H4 (cell line): ENCODE data around the gene RPS25. TPM values are rescaled to one million over a fixed set of nuclear protein-coding genes. Genes with fewer than 3 reads are reported as not detected.
A peak's percentile ranks its signal among the peaks of the same experiment; 100 is the strongest.
"Not testable (repeated sequence)": the region's sequence is repeated elsewhere in the genome, so short reads cannot be mapped to it uniquely, and the experiment has no call there.

Experiments
- DNase-seq: peaks from one replicate; pipeline ENCODE4 v3.0.0-alpha.2; 2015; ENCODE audit warnings: low spot score
- total RNA-seq: library from RNA; depleted of rRNA; stranded (reverse); fragments of >200 nt; shearing (Covaris generic); gene quantifications from 2 replicates; pipeline ENCODE4 v1.2.3, GENCODE V29; 2014

The RPS25 gene
- total RNA-seq, 1 experiment from 2014 or later = 3,660 TPM

DNA sequence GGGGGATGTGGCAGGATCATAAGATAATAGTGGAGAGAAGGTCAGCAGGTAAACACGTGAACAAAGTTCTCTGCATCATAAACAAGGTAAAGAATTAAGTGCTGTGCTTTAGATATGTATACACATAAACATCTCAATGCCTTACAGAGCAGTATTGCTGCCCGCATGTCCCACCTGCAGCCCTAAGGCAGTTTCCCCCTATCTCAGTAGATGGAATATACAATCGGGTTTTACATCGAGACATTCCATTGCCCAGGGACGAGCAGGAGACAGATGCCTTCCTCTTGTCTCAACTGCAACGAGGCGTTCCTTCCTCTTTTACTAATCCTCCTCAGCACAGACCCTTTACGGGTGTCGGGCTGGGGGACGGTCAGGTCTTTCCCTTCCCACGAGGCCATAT is 21.3 kb upstream of the RPS25 start:
- not testable (repeated sequence) for DNase-seq

DNA sequence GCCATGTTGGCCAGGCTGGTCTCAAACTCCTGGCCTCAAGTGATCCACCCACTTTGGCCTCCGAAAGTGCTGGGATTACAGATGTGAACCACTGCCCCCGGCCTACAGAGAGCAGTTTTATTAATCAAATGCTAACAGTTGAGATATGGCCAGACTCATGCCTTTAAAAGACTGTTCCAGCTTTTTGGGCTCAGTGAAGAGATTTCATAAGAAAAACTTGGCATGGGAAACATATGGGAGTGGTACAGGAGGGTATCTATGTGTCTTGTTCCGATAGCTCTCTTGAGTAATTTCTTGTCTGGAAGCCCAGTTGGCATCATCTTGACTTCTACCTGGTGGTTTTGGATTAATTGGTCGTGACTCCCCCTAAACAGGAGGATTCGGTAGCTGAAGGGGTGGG is 20.7 kb upstream of the RPS25 start:
- no peak for DNase-seq

DNA sequence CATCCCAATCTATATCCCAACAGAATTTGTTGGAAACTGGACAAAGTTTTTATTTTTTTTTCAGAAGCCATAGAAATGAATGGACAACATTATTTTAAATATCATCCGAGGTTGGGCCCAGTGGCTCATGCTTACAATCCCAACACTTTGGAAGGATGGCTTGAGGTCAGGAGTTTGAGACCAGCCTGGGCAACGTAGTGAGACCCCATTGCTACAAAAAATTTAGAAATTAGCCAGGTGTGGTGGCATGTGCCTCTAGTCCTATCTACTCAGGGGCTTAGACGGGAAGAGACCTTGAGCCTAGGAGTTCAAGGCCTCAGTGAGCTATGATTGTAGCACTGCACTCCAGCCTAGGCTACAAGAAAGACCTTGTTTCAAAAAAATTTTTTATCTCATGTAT is 16.7 kb upstream of the RPS25 start:
- DNase-seq = no peak

DNA sequence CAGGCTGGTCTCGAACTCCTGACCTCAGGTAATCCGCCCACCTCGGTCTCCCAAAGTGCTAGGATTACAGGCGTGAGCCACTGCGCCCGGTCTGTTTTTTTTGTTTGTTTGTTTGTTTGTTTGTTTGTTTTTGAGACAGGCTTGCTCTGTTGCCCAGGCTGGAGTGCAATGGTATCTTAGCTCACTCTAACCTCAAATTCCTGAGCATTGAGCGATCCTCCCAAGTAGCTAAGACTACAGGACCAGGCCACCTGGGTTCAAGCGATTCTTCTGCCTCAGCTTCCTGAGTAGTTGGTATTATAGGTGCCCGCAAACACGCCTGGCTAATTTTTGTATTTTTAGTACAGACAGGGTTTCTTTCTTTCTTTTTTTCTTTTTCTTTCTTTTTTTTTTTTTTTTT is 15.3 kb upstream of the RPS25 start:
- DNase-seq = not testable (repeated sequence)

DNA sequence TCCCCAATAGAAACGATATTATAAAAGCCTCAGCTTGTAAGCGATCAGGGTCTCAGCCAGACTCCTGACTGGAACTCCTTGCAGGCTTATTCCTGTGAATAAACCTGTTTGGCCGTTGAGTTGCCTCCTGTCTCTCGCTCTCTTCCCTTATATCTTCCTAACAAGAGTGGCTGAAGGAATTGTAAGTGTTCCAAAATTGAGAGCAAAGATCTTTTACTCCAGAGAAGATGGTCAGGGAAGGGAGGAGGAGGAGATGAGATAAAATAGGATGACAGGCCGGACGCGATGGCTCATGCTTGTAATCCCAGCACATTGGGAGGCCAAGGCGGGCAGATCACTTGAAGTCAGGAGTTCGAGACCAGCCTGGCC is 13.8 kb upstream of the RPS25 start:
- no peak for DNase-seq

DNA sequence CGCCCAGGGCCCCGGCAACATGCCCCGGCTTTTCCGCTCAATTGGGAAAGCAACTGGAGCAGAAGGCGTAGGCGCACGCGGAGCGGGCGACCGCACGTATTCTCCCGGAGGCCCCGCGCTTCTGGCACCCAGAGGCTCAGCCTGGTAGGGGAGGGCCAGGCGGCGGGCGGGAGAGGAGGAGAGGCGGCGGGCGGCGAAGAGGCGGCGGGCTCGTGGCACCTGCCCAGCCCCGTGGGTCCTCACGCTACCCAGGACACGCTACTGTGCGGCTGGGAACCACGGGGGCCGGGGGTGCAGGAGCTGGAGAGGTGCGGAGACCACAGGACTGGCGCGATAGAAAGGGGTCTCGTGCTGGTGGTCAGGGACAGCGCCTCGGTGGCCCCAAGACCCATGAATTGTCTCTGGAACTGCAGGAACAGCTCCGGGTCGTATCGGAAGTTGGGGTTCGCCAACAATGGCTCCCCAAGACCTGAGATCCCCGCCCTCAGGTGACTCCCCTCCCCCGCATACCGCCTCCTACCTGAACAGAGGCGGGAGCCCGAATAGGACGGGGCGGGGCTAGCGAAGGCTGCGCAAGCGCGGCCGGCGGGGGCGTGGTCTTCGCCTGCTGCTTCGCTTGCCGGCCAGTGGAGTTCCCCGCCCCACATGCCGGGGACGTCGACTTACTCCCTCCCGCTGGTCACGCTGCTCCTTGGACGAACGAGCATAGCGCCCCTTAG is 12.3 kb upstream of the RPS25 start, which contains the start of gene SLC37A4:
Gene SLC37A4, minus strand, starts transcription at position 549 of the 719 bp plus-strand sequence.
- DNase-seq = peak; percentile 98

DNA sequence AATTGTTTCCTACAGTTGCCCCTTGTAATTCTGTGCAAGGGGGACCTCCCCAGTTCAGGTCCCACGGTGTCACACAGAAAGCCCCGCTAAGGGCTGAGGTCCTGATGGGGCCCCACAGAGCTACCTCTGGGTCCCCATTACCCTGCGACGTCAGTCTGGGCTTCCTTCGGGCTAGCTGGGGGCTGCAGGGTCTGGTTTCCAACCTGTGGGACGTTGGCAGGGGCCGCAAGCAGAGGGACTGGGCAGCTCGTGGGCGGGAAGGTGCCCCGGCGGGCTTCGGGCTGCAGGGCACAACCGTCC is 11.8 kb upstream of the RPS25 start:
- no peak for DNase-seq

DNA sequence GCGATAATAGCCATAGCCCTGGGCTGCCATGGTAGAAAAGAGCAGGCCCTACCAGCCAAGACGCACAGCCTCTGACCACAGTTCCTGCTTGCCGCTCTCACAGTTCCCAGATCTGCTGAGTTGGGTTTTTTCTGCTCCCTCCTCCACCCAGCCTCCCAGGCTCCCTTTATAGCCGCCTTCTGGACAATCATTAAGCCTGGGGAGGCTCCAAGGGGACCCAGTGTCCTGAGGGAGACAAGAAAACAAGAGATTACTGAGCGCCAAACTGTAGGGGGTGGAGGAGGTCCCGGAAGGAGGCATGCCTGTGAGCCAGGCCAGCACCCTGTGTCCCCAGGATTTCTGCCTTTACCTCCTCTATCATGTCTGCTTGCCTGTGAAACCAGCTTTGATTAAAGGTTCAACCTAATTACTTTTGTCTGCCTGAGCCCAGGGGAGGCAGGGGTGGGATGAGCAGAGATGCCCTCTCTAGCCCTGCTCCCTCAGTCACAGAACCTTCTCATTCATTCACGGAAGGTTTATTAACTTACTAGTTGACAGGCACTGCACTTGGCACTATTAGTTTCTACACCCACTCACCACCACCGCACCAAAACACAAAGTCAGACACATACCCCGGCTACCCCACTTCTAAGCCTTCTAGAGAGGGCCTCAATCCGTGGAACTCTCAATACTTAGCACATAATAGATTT is 11.3 kb upstream of the RPS25 start:
- no peak for DNase-seq

DNA sequence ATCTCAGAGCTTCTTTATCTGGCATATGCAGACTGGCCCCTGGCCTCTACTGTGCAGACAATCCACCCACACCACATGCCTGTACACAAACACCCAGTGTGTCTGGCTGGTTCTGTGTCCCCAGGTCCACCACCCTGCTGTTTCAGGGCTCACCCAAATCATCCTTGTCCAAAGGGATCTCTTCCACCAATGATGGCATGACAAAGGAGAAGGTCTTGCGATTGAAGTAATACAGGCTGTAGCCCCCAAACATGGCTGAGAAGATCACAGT is 10.9 kb upstream of the RPS25 start:
- DNase-seq = no peak

DNA sequence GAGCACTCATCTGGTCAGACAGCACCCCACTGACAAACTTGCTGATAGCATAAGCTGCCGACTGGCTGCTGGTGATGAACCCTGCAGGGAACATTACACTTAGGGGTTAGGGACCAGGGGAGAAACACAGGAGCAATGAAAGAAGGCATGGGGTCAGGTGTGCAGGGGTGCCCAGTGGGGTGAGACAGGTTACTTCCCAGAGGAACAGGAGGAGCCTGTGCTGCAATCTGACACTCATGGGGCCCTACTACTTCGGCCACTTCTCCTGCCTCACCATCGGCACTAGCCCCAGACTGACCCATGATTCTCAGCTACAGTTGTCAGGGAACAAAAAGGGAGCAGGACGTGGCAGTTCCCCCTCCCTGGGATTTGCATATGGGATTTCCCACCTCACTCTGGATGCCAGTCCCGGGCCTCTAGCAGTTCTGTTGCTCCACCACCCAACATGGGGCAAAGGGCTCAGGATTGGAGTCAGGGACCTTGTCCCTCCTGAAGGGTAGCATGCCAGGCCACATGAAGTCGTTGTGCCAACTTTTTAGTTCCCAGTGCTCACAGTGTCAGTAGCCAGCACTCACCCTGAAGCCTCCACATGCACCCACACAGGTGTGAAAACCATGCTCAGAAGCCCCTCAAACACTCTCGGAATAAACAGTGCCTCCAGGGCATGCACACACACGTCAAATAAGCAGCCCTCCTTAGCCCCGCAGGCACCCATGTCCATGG is 10.4 kb upstream of the RPS25 start:
- no peak for DNase-seq

DNA sequence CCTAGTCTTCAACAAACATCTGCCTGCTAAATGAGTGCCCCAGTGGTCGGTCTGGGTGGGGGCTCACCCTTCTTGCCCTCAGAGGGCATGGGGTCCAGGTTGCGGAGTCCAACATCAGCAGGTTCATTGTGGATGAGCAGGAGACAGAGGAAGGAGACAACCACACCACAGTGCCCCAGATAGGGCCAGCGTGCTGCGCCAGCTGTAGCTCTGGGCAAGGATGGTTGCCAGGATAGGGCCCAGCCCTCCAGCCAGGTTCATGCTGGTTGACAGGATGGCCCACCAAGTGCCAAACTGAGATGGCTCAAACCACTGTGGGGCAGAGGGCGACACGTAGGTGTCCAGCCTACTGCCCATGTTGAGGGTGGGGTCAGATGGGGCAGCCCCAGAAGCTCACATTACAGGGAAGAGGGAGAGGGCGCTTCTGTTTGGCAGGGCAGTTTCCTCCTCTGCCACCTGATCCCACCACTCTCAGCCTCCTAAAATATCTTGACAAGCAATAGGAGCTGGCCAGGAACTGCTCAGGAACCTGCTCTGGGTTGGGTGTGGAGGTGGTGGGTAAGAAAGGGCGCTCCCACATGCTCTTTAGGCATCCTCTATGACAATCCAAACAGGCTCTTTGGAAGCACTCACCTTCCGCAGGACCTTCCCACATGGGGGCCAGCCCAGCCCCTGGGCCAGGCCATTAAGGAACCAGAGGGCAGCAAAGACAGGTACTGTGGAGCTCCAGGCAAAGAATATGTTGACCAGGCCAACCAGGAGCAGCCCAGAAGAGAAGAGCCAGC is 9.6 kb upstream of the RPS25 start:
- DNase-seq = no peak

DNA sequence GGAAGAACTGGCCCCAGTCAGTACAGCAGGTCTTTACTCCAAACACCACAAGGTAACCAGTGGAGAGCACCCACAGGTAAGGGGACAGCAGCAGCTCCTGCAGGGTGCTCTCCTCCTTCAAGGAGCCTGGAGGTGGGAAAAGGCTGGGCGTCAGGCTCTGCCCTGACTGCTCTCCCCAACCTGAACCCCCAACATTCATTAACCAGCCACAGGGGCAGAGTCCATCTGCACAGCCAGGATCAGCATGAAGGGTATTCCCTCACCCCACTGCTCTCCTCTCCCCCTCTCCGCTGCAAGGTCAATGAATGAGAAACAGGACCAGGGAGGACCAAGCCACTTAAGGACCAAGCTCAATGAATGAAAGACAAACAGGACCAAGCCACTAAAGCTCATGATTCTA is 8.8 kb upstream of the RPS25 start:
- DNase-seq = no peak

DNA sequence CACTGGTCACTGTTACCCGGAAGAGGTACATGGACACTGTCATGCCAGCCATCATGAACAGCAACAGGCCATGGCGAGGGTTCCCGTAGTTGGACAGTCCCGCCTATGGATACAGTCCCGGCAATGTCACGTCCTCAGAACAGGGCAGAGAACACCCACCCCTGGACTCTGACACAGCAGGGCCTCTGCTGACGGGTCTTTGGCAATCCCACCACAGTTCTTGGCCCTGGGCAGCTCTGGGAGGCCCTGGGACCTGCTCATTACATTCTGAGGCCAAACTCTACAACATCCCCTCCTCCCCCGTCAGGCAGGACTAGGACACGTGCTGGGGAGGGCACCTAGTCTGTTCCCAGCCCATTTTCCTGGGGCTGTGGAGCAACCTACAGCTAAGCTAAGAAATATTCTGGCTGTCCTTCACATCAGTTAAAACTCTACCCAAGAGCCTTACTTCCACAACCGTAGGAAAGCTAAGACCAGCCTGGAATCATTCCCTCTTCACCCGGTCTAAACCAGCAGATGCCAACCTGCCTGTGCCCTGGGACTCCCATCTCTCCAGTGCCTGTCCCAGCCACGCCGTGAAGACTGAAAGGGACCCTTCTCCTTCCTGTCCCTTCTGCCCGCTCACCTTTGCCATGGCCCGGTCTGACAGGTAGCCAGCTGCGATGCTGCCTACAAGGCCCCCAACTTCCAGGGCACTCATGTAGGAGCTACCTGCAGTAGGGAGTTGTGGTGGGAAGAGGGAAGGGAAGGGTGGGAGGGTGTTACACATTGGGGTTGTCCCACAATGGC is 8.0 kb upstream of the RPS25 start:
- DNase-seq = no peak

DNA sequence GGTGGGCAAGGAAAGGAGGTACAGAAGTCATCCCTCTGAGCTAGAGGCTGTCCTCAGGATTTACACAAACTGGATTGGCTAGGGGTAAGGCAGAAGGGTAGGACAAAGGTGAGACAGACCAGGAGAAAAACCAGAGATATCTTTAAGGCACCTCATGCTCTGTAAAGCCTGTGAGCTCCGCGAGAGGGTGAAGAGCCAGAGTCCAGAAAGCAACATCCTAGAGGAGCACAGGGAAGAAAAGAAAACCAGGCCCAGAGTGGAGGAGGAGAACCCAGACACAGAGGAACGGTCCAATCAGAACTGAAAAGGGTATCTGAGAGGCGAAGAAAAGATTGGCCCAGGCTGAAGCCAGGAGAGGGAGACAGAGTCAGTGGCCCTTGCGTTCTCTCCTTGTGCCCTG is 7.4 kb upstream of the RPS25 start:
- no peak for DNase-seq

DNA sequence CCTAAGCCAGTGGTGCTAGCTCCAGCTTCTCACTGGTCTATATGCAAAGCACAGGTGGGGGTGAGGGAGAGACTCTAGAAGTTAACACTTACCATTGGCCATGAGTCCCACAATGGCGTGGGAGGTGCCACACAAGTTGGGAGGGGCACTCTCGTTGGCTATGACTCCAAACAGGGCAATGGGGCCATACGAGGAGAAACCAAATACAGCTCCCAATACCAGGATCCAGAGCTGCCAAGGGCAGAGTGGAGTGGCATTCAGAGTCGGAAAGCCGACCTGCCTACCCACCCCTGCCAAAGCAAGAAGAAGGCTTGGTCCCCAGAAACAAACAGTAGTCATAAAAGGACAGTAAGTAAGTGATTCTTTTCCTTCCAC is 6.9 kb upstream of the RPS25 start:
- DNase-seq = no peak

DNA sequence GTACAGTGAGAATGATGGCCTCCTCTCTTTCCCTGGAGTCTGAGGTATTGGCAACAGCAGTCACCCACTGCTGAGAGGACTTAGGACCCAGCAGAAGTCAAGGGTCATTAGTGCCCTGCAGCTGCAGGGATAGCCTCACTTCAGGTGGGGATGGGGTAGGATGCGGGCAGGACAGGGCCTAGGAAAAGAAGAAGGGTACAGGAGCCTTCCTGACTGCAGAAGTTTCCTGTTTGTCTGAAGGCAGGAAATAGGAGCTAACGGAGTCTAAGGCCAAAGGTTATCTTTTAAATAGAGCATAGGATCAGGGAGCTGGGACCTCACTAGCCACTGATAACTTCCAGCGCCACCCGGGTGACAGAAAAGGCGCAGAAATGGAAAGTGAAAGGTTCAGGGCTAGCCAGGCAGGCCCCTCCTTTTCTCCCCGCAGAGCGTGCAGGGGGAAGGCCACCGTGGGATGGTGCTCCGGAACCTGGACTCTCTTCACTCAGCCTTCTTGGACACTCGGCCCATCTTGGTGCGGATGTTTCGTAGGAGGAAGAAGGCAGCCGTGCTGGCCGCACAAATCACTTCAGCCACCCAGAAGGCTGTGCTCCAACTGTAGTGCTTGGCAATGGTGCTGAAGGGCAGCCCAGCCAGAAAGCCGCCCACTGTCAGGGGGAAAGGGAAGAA is 6.4 kb upstream of the RPS25 start:
- DNase-seq = no peak

DNA sequence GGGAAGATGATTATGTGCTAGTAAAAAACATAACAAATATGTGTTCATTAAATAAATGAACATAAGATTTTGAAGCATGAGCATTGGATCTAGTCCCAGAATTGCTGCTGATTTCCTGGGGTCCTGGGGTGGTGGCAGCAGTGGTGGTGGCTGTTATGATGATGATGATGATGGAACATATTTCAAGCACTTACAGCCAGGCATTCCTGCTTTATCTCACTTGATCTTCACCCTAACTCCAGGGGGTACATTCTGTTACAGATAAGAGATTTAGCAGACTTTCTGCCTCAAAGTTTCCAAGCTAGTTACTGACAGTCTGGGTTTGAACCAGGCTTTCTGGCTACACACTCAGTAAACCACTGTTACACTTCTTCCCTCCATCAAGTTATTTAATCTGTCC is 5.6 kb upstream of the RPS25 start:
- DNase-seq = no peak

DNA sequence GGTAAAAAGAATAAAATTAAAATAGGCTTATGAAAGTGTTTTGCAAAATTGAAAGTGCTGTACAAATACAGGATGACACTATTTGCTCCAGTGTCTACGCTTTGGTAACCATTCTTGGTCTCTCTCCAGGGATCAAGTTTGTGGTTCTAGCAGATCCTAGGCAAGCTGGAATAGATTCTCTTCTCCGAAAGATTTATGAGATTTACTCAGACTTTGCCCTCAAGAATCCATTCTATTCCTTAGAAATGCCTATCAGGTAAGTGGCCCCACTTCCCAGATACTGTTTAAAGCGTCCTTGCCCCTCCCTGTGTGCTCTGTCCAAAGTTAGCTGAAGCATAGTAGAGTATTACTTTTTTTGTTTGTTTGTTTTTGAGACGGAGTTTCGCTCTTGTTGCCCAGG is 3.5 kb upstream of the RPS25 start:
- no peak for DNase-seq

DNA sequence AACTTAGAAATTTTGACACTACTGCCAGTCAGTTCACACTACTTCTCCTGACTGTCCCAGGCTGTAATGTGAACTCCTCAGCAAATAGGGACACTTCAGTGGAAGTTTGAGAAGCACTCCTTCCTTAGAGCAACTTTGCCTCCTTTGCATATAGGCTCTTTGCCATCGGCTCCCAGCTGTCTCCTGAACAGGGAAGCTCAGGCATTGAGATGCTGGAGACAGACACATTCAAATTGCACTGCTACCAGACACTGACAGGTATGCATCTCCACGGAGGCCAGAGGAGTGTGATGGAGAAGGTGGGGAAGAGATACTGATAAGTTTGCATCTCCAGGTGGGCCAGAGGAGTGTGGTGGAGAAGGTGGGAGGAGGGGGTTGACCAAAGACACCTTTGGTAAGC is 1.9 kb upstream of the RPS25 start:
- no peak for DNase-seq

DNA sequence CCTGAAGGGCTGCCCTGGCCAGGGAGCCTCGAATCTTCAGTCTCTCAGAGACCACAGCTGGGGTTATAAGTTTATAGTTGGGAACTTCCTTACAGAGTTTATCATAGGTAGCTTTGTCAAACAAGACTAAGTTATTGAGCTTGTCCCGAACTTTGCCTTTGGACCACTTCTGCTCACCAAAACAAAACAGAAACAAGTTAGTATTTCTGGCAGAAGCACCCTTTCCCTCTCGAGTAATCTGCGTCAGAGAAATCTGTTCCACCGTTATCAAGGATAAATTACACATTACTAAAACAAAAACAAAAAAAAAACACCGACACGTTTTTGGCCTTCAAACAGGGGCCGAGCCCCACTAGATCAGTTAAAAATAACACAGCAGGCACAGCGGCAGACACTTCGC is 766 bp downstream of the RPS25 start:
- DNase-seq = not testable (repeated sequence)
